Prostate gland (tissue), 2 donors: Measurements from ENCODE around the gene RIMS1. TPM values are rescaled to one million over a fixed set of nuclear protein-coding genes. Genes with fewer than 3 reads are reported as not detected.
A peak's percentile ranks its signal among the peaks of the same experiment; 100 is the strongest.

Experiments
- DNase-seq: peaks from one replicate; pipeline ENCODE4 v3.0.0-alpha.2; 2019; ENCODE audit warnings: low spot score
- H3K27ac ChIP-seq, 2 donors: fragments of 200-600 bp; sonication (generic); 2 replicates each; pipeline ENCODE4 v1.5.1; 2017 to 2019
- H3K27me3 ChIP-seq: fragments of 200-600 bp; sonication (generic); replicated peaks from 2 replicates; pipeline ENCODE4 v1.5.1; 2019; ENCODE audit not compliant: insufficient read depth
- H3K36me3 ChIP-seq, 2 donors: fragments of 200-600 bp; sonication (generic); 1 replicate in 1 of 2; 2 replicates in 1 of 2; pipeline versions ENCODE4 v1.5.1 to v1.8.1; 2017 to 2019
- H3K4me1 ChIP-seq: fragments of 200-600 bp; sonication (generic); replicated peaks from 2 replicates; pipeline ENCODE4 v1.5.1; 2019
- H3K4me3 ChIP-seq, 2 donors: fragments of 200-600 bp; sonication (generic); 2 replicates each; pipeline ENCODE4 v1.5.1; 2017 to 2019
- H3K9me3 ChIP-seq: fragments of 200-600 bp; sonication (generic); 2 replicates; pipeline ENCODE4 v1.5.1; 2017
- POLR2A ChIP-seq: fragments of 450-650 bp; IDR thresholded peaks from one replicate; pipeline ENCODE4 v1.6.1; 2016; ENCODE audit warnings: antibody characterized with exemption, mild to moderate bottlenecking
- POLR2AphosphoS5 ChIP-seq: sonication (generic); formaldehyde crosslinking; IDR thresholded peaks from one replicate; pipeline ENCODE4 v1.6.1; 2017; ENCODE audit warnings: antibody characterized with exemption
- WGBS: methylation state at CpG from one replicate; pipeline ENCODE4 v1.1.5; 2018; 5-methylcytosine and 5-hydroxymethylcytosine counted together
- intact Hi-C: fragments of 100-400 bp; cut with DNase I; formaldehyde crosslinking; loops from one replicate; pipeline ENCODE4 v1.14.2; 2022
- total RNA-seq, 2 donors: library from RNA; depleted of rRNA; stranded (reverse); fragments of >200 nt; gene quantifications; one replicate each; pipeline ENCODE4 v1.1.0, GENCODE V29; 2016
- TF ChIP-seq, protein P1 (sequence below), 4 experiments: fragments of 200-600 bp in 2 of 4; fragments of 450-650 bp in 2 of 4; sonication (generic) in 2 of 4; IDR thresholded peaks; 1 replicate in 3 of 4; 2 replicates in 1 of 4; pipeline ENCODE4 v1.5.1; 2016 to 2019; ENCODE audit warnings: antibody characterized with exemption in 4 of 4, mild to moderate bottlenecking in 2 of 4, moderate library complexity in 2 of 4

RIMS1 gene
- total RNA-seq, 2 donors from 2014 or later = 9.7 to 17.6 TPM

DNA sequence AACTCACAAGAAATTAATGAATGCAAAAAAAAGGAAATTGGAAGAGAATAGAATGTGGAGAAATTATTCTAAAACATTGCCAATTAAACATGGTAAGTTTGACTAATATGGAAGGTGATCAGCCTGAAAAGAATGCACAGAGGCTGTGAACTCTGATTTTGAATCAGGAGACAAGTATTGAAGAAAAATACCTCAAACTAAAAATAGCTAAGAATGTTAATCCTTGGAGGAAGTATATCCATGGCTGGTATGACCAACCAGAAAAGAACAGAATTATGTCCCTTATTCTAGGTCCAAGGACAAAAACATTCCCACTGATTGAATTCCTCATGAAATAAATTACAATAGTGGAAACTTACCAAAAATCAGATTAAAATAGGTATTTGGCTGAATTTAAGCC lies 7.3 kb upstream of the RIMS1 start:
- H3K9me3 ChIP-seq = no peaks in the 10 kb centered on the region
- no peaks in the 10 kb centered on the region for H3K27me3 ChIP-seq
- H3K4me3 ChIP-seq = no peak overlapping the region
- no peak for TF ChIP-seq POLR2A
- no peak for TF ChIP-seq POLR2AphosphoS5
- TF ChIP-seq, protein P1, sequence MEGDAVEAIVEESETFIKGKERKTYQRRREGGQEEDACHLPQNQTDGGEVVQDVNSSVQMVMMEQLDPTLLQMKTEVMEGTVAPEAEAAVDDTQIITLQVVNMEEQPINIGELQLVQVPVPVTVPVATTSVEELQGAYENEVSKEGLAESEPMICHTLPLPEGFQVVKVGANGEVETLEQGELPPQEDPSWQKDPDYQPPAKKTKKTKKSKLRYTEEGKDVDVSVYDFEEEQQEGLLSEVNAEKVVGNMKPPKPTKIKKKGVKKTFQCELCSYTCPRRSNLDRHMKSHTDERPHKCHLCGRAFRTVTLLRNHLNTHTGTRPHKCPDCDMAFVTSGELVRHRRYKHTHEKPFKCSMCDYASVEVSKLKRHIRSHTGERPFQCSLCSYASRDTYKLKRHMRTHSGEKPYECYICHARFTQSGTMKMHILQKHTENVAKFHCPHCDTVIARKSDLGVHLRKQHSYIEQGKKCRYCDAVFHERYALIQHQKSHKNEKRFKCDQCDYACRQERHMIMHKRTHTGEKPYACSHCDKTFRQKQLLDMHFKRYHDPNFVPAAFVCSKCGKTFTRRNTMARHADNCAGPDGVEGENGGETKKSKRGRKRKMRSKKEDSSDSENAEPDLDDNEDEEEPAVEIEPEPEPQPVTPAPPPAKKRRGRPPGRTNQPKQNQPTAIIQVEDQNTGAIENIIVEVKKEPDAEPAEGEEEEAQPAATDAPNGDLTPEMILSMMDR (IDR thresholded peaks at IDR 0.05) = no peak
- H3K27ac ChIP-seq = no peak overlapping the region
- H3K4me1 ChIP-seq = no peaks in the 10 kb centered on the region
- intact Hi-C loops = no loop called here
- no peaks in the 10 kb centered on the region for H3K36me3 ChIP-seq
- DNase-seq = no peak

DNA sequence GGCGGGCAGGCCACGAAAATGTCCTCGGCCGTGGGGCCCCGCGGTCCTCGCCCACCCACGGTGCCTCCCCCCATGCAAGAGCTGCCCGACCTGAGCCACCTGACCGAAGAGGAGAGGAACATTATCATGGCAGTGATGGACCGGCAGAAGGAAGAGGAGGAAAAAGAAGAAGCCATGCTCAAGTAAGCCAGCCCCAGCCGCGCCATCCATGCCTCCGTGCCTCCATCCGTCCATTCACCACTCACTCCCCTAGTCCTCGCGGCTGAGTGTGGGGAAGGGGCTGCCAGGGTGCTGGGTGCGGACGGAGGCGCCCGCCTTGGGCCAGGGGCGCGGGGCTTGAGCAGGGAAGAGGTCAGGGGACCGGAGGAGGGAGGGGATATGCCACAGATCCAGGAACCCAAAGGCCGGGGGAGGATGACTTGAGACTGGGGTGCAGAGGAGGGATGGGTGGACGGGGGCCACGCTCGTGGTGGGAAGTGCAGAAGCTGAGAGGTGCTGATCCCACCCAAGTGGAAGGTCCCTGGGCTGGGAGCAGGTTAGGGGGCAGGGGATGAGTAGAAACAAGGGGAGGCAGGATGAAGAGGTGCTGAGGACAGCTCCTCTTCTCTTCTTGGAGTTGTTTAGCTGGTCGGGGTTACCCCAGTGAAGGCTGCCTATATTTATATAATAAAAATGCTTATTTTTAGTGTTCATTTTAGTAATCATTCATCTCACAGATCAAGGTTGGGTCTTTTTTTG lies 825 bp downstream of the RIMS1 start:
- WGBS = 4% methylated on average over 29 of the region's 29 CpGs
- Histone ChIP-seq H3K4me3 (peak overlapping the region; percentile 23 to 34), H3K36me3 (no peaks in the 10 kb centered on the region), H3K27me3 (peaks cover 5% of the 10 kb centered on the region), H3K27ac (no peak overlapping the region), H3K4me1 (no peaks in the 10 kb centered on the region), H3K9me3 (no peaks in the 10 kb centered on the region)
- intact Hi-C loops = no loop called here
- TF ChIP-seq POLR2A (no peak), POLR2AphosphoS5 (no peak)
- TF ChIP-seq, protein P1 (IDR thresholded peaks at IDR 0.05) = no peak
- no peak for DNase-seq

DNA sequence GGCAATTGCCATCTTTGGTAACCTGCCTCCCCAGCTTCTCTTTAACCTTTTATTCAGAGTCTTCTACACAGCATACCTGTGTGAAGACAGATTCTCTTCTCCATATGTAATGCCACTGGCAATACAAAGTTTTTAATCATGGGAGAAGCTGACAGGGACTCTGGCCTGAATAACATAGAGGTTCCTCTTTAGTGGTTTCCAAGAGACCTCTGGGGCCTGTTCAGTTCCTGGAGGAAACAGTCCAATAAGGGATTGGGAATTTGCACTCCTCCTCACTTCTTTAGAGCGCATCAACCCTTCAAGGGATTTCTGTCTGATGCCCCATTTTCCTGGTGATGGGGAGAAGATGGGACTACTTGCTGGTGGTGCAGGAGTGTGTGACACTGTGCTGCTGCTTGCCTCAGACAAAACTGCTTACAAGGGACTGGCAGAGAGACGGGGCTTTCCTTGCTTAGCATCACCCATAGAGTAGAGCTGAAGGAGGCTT lies 1.4 kb downstream of the RIMS1 start:
- TF ChIP-seq, protein P1 (IDR thresholded peaks at IDR 0.05) = no peak
- TF ChIP-seq POLR2A (no peak), POLR2AphosphoS5 (no peak)
- WGBS = 91% methylated on average over 2 of the region's 2 CpGs
- no peak overlapping the region for H3K4me3 ChIP-seq
- no peak for DNase-seq
- no peaks in the 10 kb centered on the region for H3K4me1 ChIP-seq
- no peaks in the 10 kb centered on the region for H3K36me3 ChIP-seq
- intact Hi-C loops = no loop called here
- no peak overlapping the region for H3K27ac ChIP-seq
- H3K9me3 ChIP-seq = no peaks in the 10 kb centered on the region
- peaks cover 5% of the 10 kb centered on the region for H3K27me3 ChIP-seq

DNA sequence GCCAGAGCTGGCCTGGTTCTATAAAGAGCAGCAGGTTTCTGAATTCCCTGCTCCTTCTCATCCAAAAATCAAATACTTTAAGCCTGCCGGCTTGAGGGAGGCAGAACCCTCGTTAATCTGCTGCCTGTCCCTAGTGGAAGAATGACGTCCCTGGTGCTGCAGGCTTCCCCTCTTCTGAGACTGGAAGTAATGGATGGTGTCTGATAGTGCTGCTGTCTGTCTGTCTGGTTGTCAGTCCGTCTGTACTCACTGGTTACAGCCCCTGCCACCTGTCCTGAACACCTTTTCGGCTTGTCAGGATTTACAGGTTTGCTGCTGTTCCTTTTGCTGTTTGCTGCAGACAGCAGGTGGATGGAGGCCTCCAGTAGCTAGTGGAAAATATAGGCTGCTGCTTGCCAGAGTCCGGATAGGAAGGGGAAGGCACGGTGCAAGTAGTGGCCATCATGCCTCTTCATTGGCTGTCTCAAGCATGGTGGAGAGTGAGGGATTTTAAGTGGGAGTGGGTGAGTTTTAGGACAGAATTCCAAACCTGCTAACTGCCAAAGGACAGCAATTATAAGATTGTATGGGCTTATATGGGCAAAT lies 2.5 kb downstream of the RIMS1 start:
- no peaks in the 10 kb centered on the region for H3K9me3 ChIP-seq
- 52% methylated on average over 7 of the region's 7 CpGs for WGBS
- H3K4me3 ChIP-seq = no peak overlapping the region
- H3K4me1 ChIP-seq = no peaks in the 10 kb centered on the region
- peaks cover 5% of the 10 kb centered on the region for H3K27me3 ChIP-seq
- H3K27ac ChIP-seq = no peak overlapping the region
- TF ChIP-seq POLR2AphosphoS5 (no peak), POLR2A (no peak)
- TF ChIP-seq, protein P1 (IDR thresholded peaks at IDR 0.05) = no peak
- no peaks in the 10 kb centered on the region for H3K36me3 ChIP-seq
- no peak for DNase-seq
- intact Hi-C loops = no loop called here

DNA sequence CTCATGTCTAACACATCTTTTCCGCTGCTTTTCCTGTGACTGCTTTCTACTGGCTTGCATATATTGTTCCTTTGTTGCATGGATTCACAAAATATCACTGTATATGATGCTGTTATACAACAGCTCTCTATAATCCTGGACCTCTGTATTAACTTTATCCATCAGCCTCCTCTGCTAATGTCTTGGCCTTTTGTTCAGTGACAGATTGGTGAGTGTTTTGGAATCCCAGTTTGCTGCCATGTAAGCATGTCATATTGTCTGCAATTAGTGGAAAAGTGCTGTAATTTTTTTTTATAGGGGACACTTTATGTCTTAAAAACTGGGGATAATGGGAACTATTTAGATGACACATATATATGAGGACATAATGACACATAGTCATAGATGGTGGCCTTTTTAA lies 3.0 kb downstream of the RIMS1 start:
- WGBS = 89% methylated on average over 1 of the region's 1 CpG
- intact Hi-C loops = no loop called here

More for the DNA sequence above, 3.0 kb downstream of the RIMS1 start:
- H3K9me3 ChIP-seq = no peaks in the 10 kb centered on the region
- H3K36me3 ChIP-seq = no peaks in the 10 kb centered on the region
- H3K27ac ChIP-seq = no peak overlapping the region
- no peak overlapping the region for H3K4me3 ChIP-seq
- H3K27me3 ChIP-seq = peaks cover 5% of the 10 kb centered on the region
- no peak for DNase-seq
- H3K4me1 ChIP-seq = no peaks in the 10 kb centered on the region
- TF ChIP-seq POLR2A (no peak), POLR2AphosphoS5 (no peak)
- TF ChIP-seq, protein P1 (IDR thresholded peaks at IDR 0.05) = no peak
